GM10248 (cell line): ENCODE measurements around the gene ASB9.

Source experiments
- CTCF ChIA-PET: fragments of 300-600 bp; sonication (Branson Sonifier 250); formaldehyde crosslinking; extraction: SDS; loops from one replicate; lab custom pipeline; 2021; ENCODE audit warnings: antibody characterized with exemption; lab: Yijun Ruan, JAX
- POLR2A ChIA-PET: fragments of 350-650 bp; sonication (Branson Sonifier 250); formaldehyde crosslinking; extraction: SDS; loops from one replicate; lab custom pipeline; 2020; ENCODE audit warnings: antibody characterized with exemption; lab: Yijun Ruan, JAX
- DNase-seq: peaks from one replicate; pipeline ENCODE4 v3.0.0; 2012; ENCODE audit errors: extremely low spot score
- TF ChIP-seq, protein P1 (sequence below): IDR thresholded peaks from 2 replicates; pipeline ENCODE4 v1.5.1; 2012; ENCODE audit warnings: mild to moderate bottlenecking, low read depth; ENCODE audit errors: extremely low read depth, missing control alignments, control extremely low read depth

The ASB9 gene

DNA sequence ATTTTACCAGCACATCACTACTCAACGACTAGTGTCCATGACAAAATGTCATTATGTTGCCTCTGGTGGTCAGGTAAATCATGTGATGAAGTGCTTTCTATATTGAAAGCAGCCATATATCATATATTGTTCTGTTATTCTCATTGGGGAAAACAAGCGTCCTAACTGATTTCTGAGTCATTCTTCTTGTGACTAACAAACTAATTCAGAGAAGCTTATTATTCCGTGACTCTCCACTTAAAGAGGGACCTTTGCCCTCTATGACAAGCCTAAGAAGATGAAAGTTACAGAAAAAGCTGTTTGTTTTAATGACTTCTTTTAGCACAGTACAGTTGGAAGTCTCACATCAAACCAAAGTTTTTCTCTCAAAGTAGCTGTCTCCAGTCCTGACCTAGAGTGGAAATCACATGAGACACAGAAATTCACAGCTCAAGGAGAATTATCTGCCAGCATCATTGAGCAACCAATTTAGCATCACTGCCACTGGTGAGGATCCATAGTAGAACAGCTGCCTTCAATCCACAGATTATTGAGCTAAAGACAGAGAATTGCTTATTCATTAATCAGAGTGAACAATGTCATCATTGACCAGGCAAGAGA is 36.4 kb downstream of the ASB9 start:
- CTCF ChIA-PET: interaction anchor here (0.8 to 2.5 kb wide), 3 partner anchors 9 to 65 kb away, joined by 3 to 8 read pairs (median 3); no protein-coding TSS in a partner anchor
- DNase-seq: no peak
- TF ChIP-seq, protein P1, sequence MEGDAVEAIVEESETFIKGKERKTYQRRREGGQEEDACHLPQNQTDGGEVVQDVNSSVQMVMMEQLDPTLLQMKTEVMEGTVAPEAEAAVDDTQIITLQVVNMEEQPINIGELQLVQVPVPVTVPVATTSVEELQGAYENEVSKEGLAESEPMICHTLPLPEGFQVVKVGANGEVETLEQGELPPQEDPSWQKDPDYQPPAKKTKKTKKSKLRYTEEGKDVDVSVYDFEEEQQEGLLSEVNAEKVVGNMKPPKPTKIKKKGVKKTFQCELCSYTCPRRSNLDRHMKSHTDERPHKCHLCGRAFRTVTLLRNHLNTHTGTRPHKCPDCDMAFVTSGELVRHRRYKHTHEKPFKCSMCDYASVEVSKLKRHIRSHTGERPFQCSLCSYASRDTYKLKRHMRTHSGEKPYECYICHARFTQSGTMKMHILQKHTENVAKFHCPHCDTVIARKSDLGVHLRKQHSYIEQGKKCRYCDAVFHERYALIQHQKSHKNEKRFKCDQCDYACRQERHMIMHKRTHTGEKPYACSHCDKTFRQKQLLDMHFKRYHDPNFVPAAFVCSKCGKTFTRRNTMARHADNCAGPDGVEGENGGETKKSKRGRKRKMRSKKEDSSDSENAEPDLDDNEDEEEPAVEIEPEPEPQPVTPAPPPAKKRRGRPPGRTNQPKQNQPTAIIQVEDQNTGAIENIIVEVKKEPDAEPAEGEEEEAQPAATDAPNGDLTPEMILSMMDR: no peak
- POLR2A ChIA-PET: no interaction called here

DNA sequence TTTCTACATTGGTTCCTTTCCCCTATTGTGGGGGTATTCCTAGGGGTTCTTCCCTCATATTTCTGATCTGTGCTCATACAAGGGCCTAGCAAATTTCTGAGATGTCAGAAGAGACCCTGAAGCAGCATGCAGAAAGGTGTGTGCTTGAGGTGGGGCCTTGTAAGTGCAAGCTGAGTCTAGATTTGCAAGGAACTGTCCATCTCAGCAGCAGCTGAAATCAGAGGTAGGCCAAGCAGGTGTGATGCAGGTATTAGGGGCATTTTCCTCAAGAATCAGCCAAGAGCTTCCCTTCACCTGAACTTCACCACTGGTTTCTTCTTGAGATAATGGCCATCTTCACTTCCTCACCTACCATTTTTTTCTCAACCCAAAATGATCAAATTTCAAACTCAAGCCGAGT is 45.1 kb downstream of the ASB9 start:
- TF ChIP-seq, protein P1: no peak
- DNase-seq: no peak
- ChIA-PET CTCF (interaction anchor here (1.1 to 1.6 kb wide), 2 partner anchors 9 kb away, joined by 3 read pairs; no protein-coding TSS in a partner anchor), POLR2A (no interaction called here)

DNA sequence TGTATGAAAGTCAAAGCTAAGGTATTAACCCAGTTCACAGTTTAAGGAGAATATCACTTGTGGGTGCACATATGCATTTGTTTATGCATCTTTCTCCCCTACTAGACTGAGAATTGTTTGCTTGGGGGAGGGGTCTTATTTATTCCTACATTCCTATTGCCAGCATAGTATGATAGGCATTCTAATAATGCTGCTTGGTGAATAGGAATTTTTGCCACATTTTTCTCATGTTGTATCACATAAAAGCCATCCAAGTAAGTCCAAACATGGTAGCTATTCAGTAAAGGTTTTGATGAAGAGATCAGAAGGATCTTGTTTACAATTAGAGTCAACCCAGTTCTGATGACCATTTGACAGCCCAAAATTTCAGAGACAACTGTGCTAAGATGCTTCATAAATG is 48.6 kb downstream of the ASB9 start:
- ChIA-PET CTCF (no interaction called here), POLR2A (no interaction called here)
- no peak for DNase-seq
- TF ChIP-seq, protein P1: no peak

DNA sequence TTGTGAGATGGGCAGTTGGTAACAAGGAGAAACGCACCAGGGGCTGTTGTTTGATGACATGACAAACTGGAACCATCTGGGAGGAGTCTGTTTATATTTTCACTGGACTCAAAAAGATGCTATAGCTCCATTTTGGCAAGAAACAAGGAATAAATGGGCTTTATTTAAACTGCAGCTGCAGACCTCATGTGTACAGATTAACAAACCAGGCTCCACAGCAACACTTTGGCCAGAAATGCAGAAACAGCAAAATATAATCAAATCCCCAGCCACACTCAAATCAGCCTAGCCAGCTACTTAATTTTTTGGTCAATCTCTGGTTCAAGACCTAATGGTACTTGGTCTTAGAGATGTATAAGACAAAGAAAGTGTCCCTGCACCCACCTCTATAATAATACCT is 52.7 kb downstream of the ASB9 start:
- CTCF ChIA-PET: no interaction called here
- POLR2A ChIA-PET: no interaction called here
- DNase-seq: no peak
- TF ChIP-seq, protein P1: no peak

DNA sequence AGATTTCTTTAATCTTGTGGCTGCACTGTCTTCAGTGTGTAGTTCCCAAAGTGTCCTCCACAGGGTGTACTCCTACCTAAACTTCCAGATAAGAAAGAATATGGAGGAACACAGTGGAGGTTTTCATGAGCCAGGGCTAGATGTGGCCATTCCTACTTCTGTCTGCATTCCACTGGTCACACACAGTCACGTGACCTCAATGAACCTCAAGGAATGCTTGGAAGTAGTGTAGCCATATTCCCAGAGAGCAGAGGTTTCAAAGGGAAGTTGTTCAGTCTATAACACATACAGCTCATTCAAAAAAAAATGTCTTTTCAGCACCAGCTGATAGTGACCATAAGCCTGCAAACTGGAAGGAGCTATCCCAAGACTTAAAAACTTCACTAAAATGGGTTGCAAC is 53.6 kb downstream of the ASB9 start:
- CTCF ChIA-PET: interaction anchor here (1.3 to 1.8 kb wide), 2 partner anchors 9 to 11 kb away, joined by 3 to 4 read pairs; no protein-coding TSS in a partner anchor
- POLR2A ChIA-PET: no interaction called here
- DNase-seq: no peak
- TF ChIP-seq, protein P1: no peak

DNA sequence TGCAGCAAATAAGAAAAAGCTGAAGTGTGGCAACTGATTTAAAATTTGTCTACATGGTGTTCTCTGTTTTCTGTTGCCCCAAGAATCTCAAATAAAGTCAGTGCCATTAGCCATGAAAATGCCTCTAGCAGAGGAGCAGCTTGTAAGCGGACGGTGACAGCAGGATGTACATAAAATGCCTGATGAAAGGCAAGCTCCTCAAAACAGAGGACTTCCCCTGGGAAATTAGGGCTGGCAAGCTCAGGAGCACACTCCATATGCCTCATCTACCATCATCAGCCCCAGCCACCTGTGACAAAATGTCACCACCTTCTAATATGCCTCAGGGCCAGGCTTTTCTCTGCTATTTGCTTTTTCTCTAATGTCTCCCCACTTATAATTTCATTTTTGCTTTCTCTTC is 54.5 kb downstream of the ASB9 start:
- CTCF ChIA-PET: interaction anchor here (1.0 to 1.8 kb wide), 3 partner anchors 10 to 12 kb away, joined by 3 to 4 read pairs (median 3); no protein-coding TSS in a partner anchor
- POLR2A ChIA-PET: no interaction called here
- DNase-seq: no peak
- TF ChIP-seq, protein P1: no peak
